ENCODE measurements around the gene TEX13D.

GRCh38 chrX:124335598-124335997 is 3.1 kb downstream of the TEX13D start:
- TF ChIP-seq CTCF (IDR thresholded peaks at IDR 0.05; ENCODE audit: low read depth, low read length, missing input control) (no peak), RAD21 (IDR thresholded peaks at IDR 0.05) (no peak), FOXA1 (IDR thresholded peaks at IDR 0.05) (no peak), MAX (IDR thresholded peaks at IDR 0.05) (no peak), SP1 (IDR thresholded peaks at IDR 0.05) (no peak), ATF3 (IDR thresholded peaks at IDR 0.05) (no peak), REST (IDR thresholded peaks at IDR 0.05) (no peak), HNF4A (conservative IDR thresholded peaks at IDR 0.05) (no peak), GABPA (IDR thresholded peaks at IDR 0.05 in 1 of 2, conservative IDR thresholded peaks at IDR 0.05 in 1 of 2) (no peak), TAF1 (conservative IDR thresholded peaks at IDR 0.05) (no peak)
